HG02610 (cell line): ENCODE data around the gene MGAM2.

Experiments
- ATAC-seq: cut with Tn5 transposase; IDR thresholded peaks from one replicate; pipeline ENCODE4 v1.9.1; 2021; ENCODE audit warnings: mild to moderate bottlenecking, moderate library complexity; ENCODE audit not compliant: unreplicated experiment

The MGAM2 gene

DNA sequence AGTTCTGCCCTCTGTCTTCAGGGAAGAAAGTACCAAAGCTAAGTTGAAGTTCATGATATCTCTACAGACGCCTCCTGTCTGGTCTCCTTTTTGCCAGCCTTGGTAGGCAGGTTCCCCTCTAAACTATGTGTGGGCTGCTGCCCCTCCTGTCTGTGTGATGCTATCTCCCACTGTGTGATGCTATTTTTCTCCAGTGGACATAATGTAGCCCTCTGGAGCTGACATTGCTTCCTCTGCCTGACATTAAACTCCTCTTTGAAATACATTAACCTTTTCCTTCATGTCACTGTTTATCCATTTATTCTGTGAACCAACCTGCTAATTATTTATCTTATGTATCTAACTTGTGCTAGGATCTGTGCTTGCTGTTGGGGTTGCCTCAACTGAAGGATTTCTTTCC is 146.4 kb downstream of the MGAM2 start, which contains the start of gene PRSS58:
Gene PRSS58, minus strand, starts transcription at position 101 of the 400 bp plus-strand sequence. CDS start 351 bp downstream, outside the sequence.
- no peak for ATAC-seq

DNA sequence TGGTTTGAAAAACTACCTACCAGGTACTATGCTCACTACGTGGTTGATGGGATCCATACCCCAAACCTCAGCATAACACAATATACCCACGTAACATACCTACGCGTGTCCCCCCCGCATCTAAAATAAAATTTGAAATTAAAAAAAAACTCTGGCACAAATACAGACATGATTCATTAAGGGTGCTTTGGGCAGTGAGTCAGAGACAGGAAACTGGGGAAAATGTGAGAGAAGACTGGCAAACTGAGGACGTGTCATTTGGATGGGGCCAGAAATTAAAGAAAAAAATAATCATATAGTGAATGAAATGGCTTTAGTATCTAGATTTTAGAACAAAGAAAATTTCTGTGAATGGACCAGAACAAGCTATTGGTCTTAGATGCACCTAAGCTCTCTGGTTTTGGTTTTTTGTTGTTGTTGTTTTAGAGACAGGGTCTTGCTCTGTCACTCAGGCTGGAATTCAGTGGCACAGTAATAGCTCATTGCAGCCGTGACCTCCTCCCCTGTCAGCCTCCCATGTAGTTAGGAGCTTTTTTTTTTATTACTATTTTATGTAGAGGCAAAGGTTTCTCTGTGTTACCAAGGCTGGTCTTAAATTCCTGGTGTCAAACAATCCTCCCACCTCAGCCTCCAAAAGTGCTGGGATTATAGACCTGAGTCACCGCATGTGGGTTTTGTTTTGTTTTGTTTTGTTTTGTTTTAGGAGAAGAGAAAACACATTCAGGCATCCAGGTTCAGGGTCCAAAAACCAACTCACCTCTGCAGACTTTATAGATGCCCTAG is 152.3 kb downstream of the MGAM2 start:
- ATAC-seq: no peak
